ENCODE data around the gene SEC22A.

SEC22A gene

DNA sequence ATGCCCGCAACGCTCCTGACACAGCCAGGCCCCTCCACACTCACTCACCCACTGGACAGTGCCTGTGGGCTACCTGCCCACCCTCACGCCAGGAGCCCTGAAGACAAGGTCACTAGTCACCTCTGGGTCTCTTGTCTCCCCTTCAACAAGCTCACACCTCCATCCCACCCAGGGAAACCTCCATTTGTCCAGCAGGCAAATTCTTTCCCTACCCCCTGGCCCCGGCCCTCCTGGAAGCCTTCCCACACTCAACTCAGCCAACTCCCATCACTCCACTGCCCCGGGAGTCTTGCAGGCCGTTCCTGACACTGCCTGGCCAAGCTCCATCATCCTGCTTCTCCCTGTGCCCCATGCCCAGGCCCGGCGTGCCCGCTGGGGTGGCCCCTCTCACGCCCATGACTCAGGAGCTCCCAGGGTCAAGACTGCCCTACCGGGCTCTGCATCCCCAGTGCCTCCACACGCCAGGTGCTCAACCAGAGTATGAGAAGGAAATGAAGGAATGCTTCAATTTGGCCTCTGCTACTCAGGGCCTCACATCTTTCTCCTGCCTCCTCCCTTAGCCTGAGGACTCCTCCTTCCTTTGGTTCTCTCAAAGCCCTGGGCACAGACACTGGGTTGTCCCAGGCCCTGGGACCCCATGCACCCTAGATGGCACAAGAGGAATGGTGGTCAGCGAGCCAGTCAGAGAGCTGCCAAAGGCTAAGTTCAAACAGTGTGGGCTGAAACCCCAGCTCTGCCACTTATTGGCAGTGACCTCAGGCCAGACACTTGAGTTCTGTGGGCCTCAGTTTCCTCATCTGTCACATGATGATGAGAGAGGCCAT is 88.6 kb downstream of the SEC22A start:
- DNase-seq: no peak

DNA sequence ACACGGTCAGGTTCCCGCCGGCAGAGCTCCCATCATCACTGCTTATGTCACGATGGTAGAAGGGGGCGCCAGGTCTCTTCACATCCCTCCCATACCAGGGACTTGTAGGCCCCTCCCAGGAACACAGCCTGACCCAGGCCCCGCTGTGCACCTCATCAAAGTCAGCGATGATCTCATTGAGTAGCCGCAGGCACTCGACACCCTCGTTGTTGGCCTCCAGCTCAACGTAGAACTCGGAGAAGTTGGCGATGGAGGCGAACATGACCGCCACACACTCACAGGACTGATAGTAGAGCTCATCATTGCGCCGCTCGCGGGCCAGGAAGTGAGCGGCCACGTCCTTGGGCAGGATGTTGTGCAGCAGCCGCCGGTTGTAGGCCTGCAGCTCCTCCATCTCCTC is 89.2 kb downstream of the SEC22A start:
- no peak for DNase-seq

DNA sequence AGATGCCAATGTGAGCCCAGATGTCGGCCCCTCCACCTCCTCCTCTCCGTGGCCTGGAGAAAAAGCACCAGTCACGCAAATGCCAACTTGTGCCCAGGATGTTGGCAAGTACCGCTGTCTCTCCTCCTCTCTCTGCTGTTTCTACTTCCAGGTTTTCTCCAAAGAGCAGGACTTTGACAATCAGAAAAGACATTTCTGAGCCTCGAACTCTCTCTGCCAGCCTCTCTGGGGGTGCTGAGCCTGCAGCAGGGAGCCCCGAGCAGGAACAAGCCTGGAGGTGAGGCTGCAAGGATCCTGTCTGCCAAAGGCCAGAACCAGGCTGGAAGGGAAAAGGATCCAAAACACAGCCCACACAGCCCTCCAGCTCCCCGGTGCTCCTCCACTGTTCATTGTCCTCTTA is 89.7 kb downstream of the SEC22A start:
- DNase-seq: no peak

DNA sequence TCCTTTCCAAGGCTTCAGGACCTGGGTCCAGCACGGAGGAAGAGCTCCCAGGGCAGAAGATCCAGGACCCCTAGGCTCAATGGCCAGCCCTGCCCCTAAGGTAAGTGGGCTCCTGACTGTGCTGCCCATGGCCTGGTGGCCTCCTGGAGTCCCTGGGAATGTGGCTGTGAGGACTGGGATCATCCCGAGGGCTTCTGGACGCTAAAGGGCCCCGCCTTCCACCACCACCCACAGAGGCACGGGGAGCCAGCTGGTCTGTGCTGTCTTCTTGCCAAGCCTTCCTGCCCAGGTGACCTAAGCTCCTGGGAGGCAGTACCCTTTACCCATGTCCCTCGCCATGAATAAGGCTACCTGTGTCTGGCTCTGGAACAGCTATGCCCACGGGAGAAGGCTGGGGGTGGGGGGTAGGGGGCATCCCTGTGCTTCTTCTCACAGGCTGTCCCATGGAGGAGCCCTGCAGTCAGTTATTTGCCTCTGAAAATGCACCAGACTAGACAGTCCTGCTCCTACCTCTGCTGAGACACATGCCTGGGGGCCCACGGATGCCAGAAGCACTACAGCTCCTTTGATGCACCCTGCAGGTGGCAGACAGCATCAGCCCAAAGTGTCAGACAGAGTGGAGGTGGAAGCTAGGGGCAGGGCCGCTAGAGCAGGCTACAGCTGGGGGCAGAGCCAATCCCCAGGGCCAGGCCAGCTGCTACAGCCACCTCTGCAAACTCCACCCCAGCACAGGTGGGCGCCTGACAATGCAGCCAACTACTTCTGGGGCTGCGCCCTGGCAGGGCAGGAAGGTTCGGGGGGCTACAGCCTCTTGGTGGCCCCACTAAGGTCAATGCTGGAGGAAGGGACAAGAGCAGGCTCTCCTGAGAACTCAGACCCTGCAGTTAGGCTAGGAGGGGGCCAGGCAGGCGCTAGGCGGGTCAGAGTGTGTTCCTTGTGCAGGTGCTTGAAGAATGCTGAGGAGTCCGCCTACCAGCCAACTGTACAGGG is 90.9 kb downstream of the SEC22A start:
- no peak for DNase-seq

DNA sequence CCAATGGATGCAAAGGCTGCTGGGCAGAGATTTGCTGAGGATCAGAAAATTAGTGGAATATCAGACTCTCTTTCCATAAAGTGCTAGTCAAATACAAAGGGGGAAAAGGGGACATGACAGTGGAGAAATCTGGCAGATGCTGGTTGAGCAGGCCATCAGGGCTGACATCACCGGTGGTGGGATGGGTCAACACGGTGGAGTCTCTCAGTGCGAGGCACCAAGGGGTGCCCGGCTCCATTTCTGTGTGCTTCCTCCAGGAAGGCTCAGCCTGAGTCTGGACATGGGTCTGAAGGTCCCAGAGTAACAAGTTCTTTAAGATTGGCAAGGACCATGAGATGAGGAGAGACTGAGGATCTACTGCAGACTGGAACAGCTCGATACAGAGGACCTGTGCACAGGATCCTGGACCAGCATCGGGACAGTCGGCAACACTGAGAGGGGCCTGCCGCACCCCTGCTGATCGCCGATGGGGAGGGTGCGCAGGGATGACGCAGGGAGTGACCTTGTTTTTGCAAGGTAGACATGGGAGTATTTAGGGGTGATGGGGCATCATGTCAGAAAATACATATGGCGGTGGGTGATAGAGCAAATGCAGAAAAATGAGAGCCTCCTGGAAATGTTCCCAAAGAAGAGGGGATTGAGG is 92.7 kb downstream of the SEC22A start:
- no peak for DNase-seq

DNA sequence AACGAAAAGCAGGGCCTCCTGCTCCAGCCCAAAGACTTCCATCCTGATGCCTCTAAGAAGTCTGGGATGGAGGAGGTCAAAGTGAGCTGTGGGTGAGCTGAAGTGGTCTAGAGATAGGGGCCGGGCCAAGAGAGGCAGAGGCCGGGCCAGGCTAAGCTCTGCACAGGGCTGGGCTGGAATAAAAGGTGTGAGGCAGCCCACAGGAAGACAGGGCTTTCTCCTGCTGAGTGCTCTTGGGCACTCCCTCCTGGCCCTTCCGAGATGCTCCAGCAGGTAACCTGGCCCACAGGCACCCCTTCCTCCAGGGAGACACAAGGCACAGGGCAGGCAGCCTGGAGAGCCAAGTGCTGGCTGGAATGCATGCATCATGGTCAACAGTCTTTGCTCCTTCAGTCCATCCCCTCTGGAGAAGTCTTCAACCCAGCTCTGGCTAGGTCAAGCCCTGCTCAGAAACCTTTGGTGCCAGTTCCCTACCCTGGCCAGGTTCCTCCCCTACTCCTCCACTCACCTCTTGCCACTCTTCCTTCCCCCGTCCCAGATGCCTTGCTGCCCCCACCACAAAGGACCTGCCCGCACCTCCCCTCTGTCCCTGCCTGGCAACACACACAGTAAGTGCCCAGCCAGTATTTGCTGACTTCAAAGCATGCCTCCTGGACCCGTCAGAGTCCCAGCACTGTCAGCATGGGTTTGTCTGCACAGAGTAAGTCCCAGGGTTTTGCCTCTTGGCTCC is 93.6 kb downstream of the SEC22A start:
- DNase-seq: no peak

DNA sequence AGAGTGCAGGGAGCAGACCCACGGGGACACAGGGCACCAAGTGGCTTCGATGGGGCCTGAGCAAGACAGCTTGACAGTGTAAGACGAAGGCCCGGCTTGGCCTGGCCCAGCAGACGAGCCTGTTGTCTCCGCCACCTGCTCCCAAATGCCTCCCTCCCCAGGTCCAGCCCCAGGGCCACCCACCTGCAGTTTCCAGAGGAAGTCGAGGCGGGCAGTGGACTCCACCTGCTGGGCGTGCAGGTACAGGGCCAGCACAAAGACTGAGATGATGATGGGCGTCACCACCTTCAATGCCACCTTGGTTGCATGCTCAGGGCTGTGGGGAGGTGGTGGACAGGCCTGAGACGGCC is 94.1 kb downstream of the SEC22A start:
- no peak for DNase-seq

DNA sequence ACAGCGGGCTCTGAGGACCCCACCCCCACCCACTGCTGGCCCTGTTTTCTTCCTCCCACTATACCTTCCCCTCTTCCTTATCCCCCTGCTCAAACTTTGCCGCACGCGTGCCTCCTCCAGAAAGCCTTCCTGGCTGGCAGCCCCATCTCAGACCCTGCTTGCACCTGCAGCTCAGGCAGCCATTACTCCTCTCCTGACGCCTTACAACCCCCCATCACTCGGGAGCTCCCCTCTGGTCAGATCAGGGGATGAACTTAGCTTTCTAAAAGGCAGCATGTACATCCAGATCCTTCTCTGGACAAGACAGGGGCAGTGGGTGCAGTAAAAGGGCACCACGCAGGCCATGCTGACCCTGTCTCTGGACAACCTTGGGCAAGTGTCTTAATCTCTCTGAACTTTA is 94.5 kb downstream of the SEC22A start:
- DNase-seq: no peak

DNA sequence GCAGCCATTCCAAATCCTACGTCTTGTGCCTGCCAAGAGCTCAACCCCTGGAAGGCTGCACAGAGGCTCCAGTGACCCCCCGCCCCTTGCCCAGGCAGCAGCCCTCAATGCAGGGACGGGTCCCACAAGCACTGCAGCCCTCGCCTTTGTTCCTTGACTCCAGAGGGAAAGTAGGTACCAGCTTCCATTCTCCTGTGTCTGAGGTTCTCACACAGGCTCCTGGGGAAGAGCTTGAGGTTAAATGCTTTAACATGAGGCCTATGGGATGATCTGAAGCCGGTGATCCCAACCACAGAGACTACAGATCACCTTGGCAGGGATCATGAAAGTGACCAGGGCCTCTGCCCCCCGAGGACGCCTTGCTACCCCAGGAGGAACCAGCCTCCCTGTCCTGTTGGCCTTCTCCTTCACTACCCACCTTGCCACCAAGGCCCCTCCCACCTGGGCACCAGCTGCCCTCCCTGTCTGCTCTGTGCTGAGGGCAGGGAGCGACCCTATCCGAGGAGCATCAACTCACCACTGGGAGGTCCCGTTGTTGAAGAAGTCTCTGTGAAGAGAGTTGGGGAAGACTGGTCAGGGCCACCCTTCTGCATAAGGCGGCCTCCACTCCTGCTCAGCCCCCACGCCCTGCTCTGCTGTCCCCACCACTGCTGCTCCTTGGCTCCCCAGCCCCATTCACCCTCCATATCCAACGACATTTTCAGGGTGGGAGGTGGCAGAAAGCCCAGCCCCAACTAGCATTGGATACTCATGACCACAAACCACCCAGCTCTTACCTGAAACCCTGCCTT is 95.3 kb downstream of the SEC22A start:
- no peak for DNase-seq

DNA sequence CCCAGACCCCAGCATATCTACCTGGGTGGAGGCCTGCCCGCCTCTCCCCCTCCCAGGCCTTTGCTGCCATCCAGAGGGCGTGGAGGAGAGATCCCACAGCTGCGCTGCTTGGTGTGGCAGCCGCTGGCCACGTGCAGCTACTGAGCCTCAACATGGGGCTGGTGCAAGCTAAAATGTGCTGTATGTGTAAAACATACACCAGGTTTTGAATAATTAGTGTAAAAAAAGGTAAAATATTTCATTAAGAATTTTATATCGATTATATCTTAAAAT is 95.8 kb downstream of the SEC22A start:
- DNase-seq: no peak

DNA sequence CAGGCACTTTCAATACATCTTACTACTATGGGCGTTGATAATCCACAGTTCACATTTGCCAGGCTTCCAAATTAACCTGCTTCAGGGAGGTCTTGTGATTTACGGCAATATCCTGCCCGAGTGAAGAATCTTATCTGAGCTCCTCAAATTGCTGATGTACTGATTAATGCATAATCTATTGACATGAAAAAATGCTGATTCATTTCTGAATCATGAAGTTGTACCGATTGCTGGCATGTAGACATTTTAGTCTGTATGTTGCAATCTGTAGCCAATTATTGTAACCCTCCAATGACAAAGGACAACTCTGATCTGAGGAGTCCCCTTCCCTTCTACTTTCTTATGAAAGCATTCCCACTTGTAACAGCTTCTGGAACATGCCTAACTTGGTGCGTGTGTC is 97.2 kb downstream of the SEC22A start:
- DNase-seq: no peak

DNA sequence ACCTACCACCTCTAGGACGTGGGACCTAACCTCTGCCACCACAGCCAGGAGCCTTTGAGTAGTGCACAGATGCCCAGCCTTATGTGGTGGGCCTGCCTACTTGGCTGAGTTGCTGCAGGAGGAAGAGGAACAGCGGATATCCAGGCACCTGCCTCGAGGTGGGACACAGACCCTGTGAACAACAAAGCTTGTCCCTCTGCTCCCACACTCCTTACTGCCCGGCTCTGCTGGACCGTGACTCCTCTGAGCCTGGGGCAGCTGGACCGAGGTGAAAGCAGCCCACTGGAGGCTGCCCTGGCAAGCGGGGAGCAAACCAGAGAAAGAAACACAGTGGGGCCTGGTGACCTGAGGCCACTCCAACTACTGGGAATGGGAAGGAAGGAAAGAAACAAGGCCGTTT is 97.8 kb downstream of the SEC22A start:
- DNase-seq: no peak

DNA sequence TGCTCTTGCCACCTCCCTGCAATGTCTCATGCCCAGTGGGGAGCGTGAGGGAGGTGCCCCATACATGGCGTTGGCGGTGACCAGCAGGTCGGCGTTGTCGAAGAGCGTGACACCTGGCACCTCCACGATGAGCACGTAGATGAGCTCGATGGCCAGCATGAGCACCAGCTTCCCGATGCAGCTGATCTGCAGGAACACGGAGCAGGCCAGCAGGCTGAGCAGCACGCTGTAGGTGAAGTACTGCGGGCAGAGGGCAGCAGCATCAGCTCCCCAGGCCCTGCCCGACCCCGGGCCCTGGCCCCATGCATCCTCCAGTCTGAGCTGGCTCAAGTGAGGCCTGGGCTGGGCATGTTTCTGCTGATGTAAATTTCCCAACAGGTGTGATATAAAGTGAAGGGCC is 98.3 kb downstream of the SEC22A start:
- no peak for DNase-seq

DNA sequence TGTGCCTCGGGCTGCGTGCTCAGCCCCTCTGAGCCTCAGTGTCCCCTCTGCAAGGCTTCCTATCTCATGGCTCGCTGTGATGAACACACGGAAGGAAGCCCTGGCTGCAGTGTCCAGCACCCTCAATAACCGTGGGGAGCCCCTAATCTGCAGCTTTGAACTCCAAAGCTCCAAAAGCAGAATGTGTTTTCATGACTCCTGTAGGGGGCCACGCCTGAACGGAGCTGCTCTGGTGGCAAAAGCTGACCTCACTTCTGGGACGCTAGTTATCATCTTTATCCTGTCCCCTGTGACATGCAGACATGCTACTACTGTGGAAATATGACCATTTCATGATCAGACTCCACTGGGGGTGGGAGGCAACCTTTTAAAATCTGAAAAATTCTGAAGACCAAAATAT is 98.8 kb downstream of the SEC22A start:
- no peak for DNase-seq

DNA sequence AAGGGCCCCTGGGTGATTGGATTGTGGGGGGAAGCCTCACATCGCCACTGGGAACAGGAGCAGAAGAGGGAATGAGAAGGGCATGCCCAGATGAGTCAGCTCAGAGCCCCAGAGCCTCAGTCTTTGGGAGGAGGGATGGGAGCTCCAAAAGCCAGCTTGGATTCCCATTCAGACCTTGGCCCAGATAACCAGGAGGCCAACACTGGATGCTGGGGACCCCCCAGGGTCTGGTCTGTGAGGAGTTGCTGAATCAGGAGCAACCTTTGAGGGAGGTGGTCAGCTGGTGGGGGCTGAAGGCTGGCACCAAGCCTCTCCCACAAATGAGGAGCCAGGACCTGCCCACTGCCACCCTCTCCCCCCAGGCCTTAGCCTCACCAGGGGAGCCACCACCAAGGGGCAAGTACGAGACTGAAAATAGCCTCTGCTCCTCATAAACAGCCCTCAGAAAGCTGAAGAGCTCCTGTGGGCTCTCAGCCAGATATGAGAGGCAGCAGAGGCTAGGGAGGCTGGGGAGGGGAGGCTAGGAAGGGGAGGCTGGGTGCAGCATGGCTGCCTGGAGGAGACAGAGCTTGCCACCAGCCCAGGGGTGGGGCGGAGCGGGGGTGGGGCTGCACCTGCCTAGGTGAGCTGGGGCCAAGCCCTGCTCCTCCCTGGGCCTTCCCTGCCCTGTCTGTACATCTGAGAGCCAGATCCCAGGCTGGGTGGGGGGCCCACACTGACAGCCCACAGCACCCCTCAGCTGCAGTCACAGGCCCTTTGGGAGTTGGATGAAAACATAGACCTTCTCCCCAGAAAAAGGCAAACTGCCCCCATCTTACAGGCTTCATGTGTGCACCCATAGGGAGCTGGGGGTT is 99.8 kb downstream of the SEC22A start:
- DNase-seq: no peak

DNA sequence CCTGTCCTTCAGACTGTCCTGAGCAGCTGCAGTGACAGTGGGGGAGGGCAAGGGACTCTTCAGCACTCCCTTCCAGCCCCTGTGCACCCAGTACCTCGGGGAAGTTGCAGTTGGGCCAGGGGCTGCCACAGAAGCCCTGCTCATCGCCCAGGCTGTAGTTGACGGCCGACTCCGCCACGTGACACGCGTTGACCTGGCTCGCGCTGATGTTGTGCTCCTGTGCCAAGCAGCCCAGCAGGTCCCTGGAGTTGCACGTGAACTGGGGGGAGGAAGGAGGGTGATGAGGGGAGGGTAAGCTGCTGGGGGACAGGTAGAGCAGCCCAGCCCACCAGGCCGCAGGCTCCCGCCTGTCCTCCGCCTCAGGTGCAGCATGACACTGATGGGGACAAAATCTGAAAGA is 101.2 kb downstream of the SEC22A start:
- no peak for DNase-seq

DNA sequence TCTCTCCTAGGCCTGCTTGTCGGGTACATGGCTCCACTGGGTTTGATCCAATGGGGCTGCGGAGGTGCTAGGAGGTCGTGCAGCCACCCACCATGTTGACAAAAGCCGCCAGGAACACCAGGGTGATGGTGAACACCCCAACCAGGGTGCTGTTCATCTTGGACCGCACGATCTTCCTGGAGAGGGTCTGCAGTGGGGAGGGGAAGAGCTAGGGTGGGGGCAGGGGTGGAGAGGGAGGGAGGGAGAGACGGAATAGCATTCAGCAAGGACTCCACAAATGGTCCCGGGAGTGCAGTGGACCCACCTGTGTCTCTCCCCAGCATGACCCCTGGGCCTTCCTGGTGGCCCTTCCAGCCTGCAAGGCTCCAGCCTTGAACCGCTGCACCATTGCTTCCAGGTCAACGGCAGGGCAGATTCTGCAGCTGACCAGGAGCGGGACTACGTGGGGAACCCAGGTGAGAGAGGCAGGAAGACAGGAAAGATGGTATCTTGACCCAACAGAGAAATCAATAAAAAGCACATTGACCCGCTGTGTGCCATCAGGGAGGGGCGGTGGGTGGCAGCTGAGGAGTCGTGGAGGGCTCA is 102.3 kb downstream of the SEC22A start:
- DNase-seq: no peak

DNA sequence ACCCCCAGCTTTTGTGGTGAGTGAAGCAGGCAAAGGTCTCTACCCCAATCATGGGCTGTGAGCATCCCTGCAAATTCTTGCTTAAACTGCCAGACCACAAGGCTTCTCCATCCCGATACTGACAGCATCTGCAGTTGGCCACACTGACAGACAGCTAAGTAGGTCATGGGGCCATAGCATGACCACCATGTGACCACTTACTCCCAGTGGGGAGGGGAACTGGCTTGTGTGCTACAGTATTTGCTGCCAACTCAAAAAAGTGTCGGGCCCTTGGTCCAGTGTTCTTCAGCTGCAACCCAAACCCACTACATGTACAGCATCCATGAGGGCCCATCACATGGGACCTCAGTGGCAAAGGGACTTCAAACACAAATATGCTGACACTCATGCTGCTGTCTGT is 103.4 kb downstream of the SEC22A start:
- DNase-seq: no peak

DNA sequence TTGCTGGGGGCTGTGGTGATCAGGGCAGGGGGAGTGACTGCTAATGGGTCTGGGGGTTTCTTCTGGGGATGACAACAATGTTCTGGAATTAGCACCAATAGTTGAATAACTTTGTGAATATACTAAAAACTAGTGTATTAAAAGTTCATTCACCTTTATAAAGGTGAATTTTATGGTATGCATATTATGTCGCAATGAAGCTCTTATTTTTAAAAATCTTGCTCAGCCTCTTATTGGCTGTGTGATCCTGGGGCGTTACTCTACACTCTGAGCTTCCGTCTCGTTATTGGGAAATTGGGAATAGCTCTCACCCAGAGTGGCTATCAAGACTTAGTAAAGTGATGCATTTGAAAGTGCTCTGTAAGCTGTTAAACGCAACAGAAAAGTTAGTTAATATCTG is 105.3 kb downstream of the SEC22A start:
- no peak for DNase-seq

DNA sequence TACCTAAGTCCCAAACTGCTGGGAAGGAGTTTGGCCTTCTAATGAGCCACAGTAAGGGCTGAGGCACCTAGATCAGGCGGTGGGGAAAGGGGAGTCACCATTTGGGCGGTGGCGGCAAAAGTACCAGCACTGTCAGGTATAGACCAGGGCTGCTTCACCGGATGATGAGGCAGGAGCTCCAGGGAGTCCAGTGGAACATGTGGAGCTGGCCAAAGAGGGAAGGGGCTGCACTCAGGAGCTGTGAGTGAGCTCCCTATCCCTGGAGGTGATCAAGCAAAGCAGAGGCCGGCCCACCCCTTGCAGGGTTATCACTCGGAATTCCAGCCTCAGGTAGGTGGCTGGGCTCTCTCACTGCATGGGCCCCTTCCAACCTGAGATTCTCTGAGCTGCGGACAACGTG is 108.4 kb downstream of the SEC22A start:
- no peak for DNase-seq

DNA sequence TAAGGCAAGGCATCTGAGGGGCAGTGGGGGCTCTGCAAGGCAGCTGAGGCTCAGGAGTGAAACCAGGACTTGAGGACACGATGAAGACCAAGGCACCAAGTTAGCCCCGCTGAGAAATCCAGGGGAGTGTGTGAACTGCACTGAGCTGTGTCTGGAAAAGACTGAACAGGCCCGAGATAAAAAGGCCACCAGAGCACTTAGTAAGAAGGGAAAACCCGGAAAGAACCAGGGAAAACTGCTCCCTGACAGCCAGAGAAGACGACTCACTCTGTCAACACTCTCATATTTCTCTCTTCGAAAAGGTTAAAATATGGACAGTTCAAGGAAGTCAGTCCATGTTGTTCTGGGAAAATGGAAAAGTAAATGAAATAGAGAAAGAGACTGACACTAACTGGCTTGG is 109.0 kb downstream of the SEC22A start:
- DNase-seq: no peak
